COR-L47 (cell line): ENCODE data around the gene ANKRD11.
"Not testable (repeated sequence)": the region's sequence is repeated elsewhere in the genome, so short reads cannot be mapped to it uniquely, and the experiment has no call there.

Experiments used
- DNase-seq: peaks from one replicate; lab custom pipeline; 2025; lab: John Stamatoyannopoulos, UW

The ANKRD11 gene

GRCh38 chr16:89328412-89329400 is 161.7 kb downstream of the ANKRD11 start:
- not testable (repeated sequence) for DNase-seq

- DNase-seq, result no peak
Measured at GRCh38 chr16:89326721-89327120, 163.6 kb downstream of the ANKRD11 start.

- DNase-seq, result no peak
Measured at GRCh38 chr16:89325861-89326471, 164.4 kb downstream of the ANKRD11 start.

- DNase-seq, result no peak
Measured at GRCh38 chr16:89324056-89325010, 166.0 kb downstream of the ANKRD11 start.

GRCh38 chr16:89323120-89323960 is 167.0 kb downstream of the ANKRD11 start:
- DNase-seq, result no peak

GRCh38 chr16:89322321-89323119 is 167.8 kb downstream of the ANKRD11 start:
- no peak for DNase-seq

DNA sequence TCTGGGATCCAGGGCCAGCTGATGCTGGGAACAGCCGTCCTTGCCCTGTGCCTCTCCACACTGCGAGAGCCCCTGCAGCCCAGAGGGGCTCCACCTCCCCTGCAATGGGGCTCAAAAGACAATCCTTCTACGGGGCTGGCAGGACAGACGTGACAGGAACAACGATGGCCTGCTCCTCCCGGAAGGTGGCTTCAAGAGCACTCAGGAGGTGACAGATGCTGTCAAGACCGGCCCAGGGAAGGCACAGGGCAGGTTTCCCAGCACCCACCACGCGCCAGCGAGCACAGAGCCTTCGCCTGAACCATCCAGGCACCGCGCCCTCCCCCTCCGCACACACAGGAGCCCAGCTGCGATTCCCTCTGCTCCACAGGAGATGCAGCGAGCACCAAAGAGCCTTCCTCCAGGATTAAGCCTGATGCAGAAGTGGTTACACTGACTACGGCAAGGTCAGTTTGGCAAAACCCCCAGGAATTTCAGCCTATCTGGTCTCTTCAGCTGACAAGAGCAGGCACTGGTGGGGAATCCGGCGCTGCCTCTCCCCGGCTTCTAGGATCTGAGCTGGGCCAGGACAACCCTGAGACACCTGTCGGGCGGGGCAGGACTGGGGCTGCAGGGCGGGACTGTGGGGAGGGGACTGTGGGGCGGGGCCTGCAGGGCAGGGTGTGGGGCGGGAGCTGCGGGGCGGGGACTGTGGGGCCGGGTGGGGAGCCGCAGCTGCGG is 169.4 kb downstream of the ANKRD11 start:
- peak; percentile 77 for DNase-seq

DNA sequence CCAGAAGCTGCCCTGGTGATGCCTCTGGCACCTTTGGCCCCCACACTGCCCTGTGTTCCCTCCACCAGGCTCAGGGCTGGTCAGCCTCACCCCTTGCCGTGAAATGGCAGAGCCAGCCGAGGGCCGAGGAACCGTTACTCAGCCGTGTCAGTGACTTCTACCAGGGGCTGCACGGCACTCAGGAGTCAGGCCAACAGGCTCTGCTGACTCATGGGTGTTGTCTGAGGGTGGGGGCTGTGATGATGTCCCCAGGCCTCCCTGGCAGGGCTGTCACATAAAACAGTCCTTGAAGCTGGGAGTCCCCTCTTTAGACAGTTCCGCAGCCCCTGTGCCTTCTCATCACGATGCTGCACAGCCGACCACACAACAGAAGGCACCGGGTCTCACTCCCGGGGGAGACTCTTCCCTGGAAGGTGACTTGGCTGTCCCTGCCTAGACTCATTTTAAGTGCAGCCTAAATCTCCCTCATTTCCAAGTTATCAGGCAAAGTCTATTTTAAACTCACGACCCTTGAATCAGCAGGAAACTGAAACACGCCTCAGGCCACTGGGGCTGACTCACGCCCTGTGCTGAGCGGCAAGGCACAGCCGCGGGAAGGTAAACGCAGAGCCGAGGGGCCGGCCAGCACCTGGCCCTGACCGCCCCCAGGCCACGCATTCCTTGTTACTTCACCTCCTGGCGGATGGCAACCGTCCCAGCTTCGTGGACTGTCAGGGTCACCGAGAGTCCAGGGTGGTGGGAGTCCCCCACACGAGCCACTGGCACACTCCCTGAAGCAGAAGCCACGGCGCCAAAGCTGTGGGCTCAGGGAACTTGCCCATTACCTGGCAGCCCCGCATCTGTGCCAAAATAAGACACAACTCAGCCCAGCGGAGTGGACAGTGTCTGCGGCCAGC is 170.2 kb downstream of the ANKRD11 start:
- DNase-seq, result no peak

- no peak for DNase-seq
Measured at GRCh38 chr16:89319631-89319885, 170.8 kb downstream of the ANKRD11 start.

DNA sequence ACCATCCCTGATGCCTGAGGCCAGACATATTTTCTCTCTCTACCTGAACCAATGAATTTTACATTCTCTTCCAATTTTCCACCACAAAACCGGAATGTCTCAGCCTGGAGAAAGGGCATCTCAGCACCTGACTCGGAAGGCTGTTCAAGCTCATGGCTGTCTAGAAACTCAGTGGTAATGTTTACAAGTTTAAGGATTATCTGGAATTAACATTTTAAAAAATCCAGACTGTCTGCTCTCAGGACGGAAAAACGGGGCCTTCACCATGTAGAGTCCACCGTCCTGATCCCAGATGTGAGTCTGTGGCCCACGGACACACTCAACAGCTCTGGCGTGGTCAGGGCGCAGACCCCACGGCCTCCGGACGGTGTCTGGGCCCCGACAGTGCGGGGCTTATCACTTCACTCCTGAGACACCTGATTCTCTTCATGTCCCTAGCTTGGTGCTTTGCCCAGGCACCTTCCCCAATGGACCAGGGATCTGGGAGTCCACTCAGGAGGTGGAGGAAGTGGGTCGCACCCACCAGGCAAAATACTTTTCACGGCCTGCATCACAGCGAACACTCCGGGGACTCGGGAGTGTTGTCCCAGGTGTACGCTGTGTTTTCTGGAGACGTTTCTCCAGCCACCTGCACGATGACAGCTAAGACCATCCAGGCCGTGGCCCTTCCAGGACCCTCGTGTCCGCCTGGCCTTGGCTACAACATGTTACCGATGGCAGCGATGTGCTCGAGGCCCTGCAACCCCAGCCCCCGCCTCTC is 171.3 kb downstream of the ANKRD11 start:
- no peak for DNase-seq

GRCh38 chr16:89318430-89318758 is 172.0 kb downstream of the ANKRD11 start:
- DNase-seq, result no peak

GRCh38 chr16:89317729-89318429 is 172.5 kb downstream of the ANKRD11 start:
- no peak for DNase-seq

DNA sequence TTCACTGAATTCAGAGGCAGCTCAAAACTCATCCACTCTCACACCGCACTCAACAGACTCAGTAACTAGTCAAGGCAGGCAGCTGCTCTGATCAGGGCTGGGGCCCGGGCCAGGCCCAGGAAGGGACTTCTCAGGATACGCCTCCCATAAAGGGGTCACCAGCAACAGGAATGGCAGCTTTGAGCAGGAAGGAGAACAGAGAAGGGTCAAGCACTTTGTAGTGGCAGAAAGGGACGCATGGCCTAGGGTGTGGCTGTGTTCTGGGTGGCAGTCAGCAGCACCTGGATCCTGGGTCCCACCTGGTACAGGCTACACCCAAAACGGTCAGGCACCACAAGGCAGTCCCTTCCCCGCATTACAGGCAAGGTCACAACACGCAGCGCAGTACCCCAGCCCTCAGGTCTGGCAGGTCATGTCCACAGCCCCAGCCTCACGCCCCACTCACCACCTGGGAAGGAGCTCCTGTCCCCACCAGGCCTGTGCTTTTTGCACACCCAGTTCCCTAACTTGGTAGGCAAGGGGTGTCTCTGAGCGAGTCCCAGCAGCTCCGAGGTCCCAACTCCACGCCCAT is 173.2 kb downstream of the ANKRD11 start:
- DNase-seq, result no peak

DNA sequence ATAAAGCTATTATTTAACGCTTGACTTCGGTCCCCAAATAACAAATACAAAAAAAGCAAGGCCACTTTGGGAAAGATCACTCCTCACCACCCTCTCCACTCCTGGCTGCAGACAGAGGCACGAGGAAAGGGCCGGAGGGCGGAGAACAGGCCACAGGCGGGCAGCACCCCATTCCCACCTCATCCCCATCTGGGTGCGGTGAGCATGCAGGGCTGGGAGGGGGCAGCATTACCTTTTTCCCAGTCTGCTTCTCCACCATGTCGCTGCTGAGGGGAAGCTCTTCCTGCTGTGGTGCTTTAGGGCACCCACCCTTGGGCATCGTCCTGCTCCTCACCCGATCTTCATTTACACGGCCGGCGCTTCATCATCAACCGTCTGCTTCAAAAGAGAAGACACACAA is 173.7 kb downstream of the ANKRD11 start:
- DNase-seq, result no peak

DNA sequence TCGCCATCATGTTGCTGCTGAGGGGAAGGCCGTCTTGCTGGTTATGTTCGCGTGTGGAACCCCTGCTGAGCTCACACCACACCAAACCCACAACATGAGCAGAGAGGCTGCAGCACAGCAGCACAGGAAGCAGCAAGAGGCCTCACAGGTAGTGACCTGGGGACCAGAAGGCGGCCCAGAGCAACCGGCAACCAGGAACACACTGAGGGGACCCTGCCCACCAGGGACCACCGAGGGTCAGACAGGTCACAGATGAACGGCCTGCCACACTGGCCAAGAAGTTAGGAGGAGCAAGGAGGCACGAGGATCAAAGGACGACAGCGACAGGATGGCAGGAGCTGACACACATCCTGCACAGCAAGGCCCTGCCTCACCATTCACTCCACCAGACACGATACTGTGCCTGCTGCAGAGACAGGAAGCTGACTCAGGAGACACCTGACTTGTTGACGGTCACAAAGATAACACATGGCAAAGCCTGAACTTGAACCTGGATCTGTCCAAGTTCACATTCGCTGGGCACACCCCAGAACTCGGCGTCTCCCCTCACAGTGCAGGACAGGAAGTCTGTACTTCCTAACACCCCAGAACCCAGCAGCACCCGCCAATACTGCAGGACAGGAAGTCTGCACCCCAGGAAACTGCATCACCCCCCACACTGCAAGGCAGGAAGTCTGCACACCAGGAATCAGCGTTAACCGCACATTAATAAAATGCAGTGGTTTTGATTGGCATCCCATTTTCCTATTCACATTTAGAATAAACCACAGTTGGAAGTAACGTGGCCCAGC is 174.4 kb downstream of the ANKRD11 start:
- peak; percentile 11 for DNase-seq

DNA sequence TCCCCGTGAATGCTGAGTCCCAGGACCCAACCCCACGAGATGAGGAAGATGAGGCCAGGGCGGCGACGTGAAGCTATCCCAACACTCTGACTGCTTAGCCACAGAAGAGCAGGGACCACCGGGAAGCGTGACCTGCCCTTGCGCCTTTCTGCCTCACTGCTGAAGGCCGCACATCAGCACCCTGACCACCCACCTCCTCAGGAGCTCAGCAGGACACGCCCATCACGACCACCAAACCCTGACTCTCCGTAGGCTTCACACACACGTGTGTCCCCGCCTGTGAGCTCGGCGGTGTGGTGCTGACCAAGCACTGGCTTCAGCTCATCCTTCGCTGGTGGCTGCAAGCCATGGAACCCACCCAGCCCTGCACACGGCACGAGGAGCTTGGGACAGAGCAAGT is 175.1 kb downstream of the ANKRD11 start:
- DNase-seq, result no peak

- DNase-seq, result no peak
Measured at GRCh38 chr16:89314854-89315253, 175.5 kb downstream of the ANKRD11 start.
